GM12878 (cell line): Measurements from ENCODE around the gene C1QC. TPM values are rescaled to one million over a fixed set of nuclear protein-coding genes. Genes with fewer than 3 reads are reported as not detected.

Source experiments
- ATAC-seq: fragments of 200-7000 bp; cut with Tn5 transposase; 3 replicates; pipeline ENCODE4 v1.9.1; 2020; ENCODE audit warnings: mild to moderate bottlenecking, moderate library complexity
- BruUV-seq: library from RNA; stranded (reverse); fragments of 400-500 nt; replicated peaks from 2 replicates; lab custom pipeline; 2021; lab: Mats Ljungman, UMichigan
- CTCF ChIA-PET: fragments of 300-600 bp; sonication (Branson Sonifier 250); formaldehyde crosslinking; extraction: SDS; loops from one replicate; lab custom pipeline; 2021; ENCODE audit warnings: inconsistent platforms; lab: Yijun Ruan, JAX
- POLR2A ChIA-PET: fragments of 350-600 bp; formaldehyde crosslinking; extraction: SDS; loops from one replicate; lab custom pipeline; 2021; ENCODE audit warnings: inconsistent platforms; lab: Charles Lee
- RAD21 ChIA-PET: fragments of 300-600 bp; sonication (Branson Sonifier 250); formaldehyde crosslinking; loops from one replicate; lab custom pipeline; 2023; ENCODE audit warnings: antibody characterized with exemption; ENCODE audit not compliant: unreplicated experiment; lab: Charles Lee
- SMC1A ChIA-PET: fragments of 300-600 bp; sonication (Branson Sonifier 250); formaldehyde crosslinking; loops from one replicate; lab custom pipeline; 2023; ENCODE audit not compliant: unreplicated experiment, uncharacterized antibody; lab: Charles Lee
- DNase-seq: peaks from one replicate; pipeline ENCODE4 v3.0.0-alpha.2; 2011; ENCODE audit warnings: low read depth, low spot score
- FAIRE-seq: peaks from 3 replicates; lab custom pipeline; 2011; peaks lifted over from hg19 to GRCh38; lab: Jason Lieb, UNC
- H2AFZ ChIP-seq: 2 replicates; pipeline ENCODE4 v1.6.0; 2011; ENCODE audit warnings: low read depth, low read length, control low read depth; ENCODE audit not compliant: control insufficient read depth
- H3K27ac ChIP-seq: 2 replicates; pipeline ENCODE4 v1.5.1; 2011; ENCODE audit warnings: control low read depth; ENCODE audit not compliant: control insufficient read depth, insufficient read depth
- H3K27me3 ChIP-seq, 2 experiments: replicated peaks in 1 of 2; 2 replicates each; pipeline versions ENCODE4 v1.6.0 to v1.6.1; 2011; ENCODE audit warnings: low read length in 1 of 2; ENCODE audit not compliant: control insufficient read depth in 2 of 2, insufficient read depth in 2 of 2
- H3K36me3 ChIP-seq, 2 experiments: 2 replicates each; pipeline ENCODE4 v1.5.1; 2011; ENCODE audit warnings: low read length in 1 of 2; ENCODE audit not compliant: control insufficient read depth in 2 of 2, insufficient read depth in 2 of 2
- H3K4me1 ChIP-seq: 2 replicates; pipeline ENCODE4 v1.6.1; 2011; ENCODE audit warnings: mild to moderate bottlenecking, low read length, moderate library complexity, mixed read lengths; ENCODE audit not compliant: control insufficient read depth, insufficient read depth
- H3K4me2 ChIP-seq: 2 replicates; pipeline ENCODE4 v1.6.0; 2011; ENCODE audit warnings: control low read depth; ENCODE audit not compliant: control insufficient read depth, insufficient read depth
- H3K4me3 ChIP-seq: fragments of 200-600 bp; sonication (generic); 2 replicates; pipeline ENCODE4 v1.5.1; 2016
- H3K79me2 ChIP-seq: 2 replicates; pipeline ENCODE4 v1.6.0; 2011; ENCODE audit warnings: low read length; ENCODE audit not compliant: control insufficient read depth, insufficient read depth
- H3K9ac ChIP-seq: 2 replicates; pipeline ENCODE4 v1.8.0; 2011; ENCODE audit warnings: low read length, control low read depth, mixed read lengths; ENCODE audit not compliant: control insufficient read depth, insufficient read depth
- H3K9me3 ChIP-seq: replicated peaks from 3 replicates; pipeline ENCODE4 v1.5.1; 2011; ENCODE audit warnings: mild to moderate bottlenecking, low read length; ENCODE audit not compliant: control insufficient read depth, insufficient read depth
- H4K20me1 ChIP-seq: 2 replicates; pipeline ENCODE4 v1.6.0; 2011; ENCODE audit not compliant: control insufficient read depth, insufficient read depth
- CHD1 ChIP-seq: IDR thresholded peaks from 2 replicates; pipeline ENCODE4 v1.6.1; 2012; ENCODE audit warnings: low read depth, low read length, improper control_type of control experiment
- ETV6 ChIP-seq, 2 experiments: fragments of 450-650 bp in 1 of 2; IDR thresholded peaks in 1 of 2; conservative IDR thresholded peaks in 1 of 2; 2 replicates each; pipeline ENCODE4 v1.6.1; 2014; ENCODE audit warnings: antibody characterized with exemption in 1 of 2, borderline replicate concordance in 1 of 2, low read depth in 1 of 2, mild to moderate bottlenecking in 1 of 2, moderate library complexity in 1 of 2
- EZH2 ChIP-seq: IDR thresholded peaks from 2 replicates; pipeline ENCODE4 v1.6.1; 2012; ENCODE audit warnings: low read depth, mild to moderate bottlenecking, control low read depth, inconsistent platforms, low read length, borderline replicate concordance; ENCODE audit not compliant: control insufficient read depth
- JUNB ChIP-seq: IDR thresholded peaks from 2 replicates; pipeline ENCODE4 v1.6.1; 2016; ENCODE audit warnings: antibody characterized with exemption, mild to moderate bottlenecking
- RELA ChIP-seq: fragments of 450-650 bp; IDR thresholded peaks from 2 replicates; pipeline ENCODE4 v1.8.0; 2014; ENCODE audit warnings: borderline replicate concordance; ENCODE audit not compliant: partially characterized antibody
- STAT1 ChIP-seq: fragments of 450-650 bp; conservative IDR thresholded peaks from 2 replicates; pipeline ENCODE4 v1.6.1; 2014; ENCODE audit warnings: antibody characterized with exemption, mild to moderate bottlenecking
- TARDBP ChIP-seq: IDR thresholded peaks from 2 replicates; pipeline ENCODE4 v1.6.1; 2016; ENCODE audit warnings: borderline replicate concordance
- TCF3 ChIP-seq: IDR thresholded peaks from 2 replicates; pipeline ENCODE4 v1.6.1; 2012; ENCODE audit warnings: low read depth, mild to moderate bottlenecking, low read length, borderline replicate concordance; ENCODE audit not compliant: insufficient read depth
- whole genome bisulfite sequencing: methylation state at CpG from one replicate; pipeline ENCODE4 v1.1.6; 2016; ENCODE audit warnings: low lambda C conversion rate; ENCODE audit not compliant: insufficient replicate concordance, insufficient coverage; ENCODE audit errors: missing lambda C conversion rate; 5-methylcytosine and 5-hydroxymethylcytosine counted together
- in situ Hi-C: fragments of 300-500 bp; cut with MboI; formaldehyde crosslinking; loops from 9 replicates; pipeline ENCODE4 v1.14.3; 2018; ENCODE audit warnings: mixed read lengths
- intact Hi-C: fragments of 100-400 bp; cut with micrococcal nuclease; formaldehyde crosslinking; loops from one replicate; pipeline ENCODE4 v1.14.2; 2022; ENCODE audit not compliant: unreplicated experiment
- polyA plus RNA-seq, 11 experiments: library from polyadenylated mRNA; depleted of rRNA in 4 of 11; unstranded in 6 of 11; stranded (reverse) in 5 of 11; fragments of >200 nt; fragmentation: Nextera tagmentation in 4 of 11; fragmentation: Illumina TruSeq in 1 of 11; extraction: Ambion mirVana in 4 of 11; extraction: Trizol in 1 of 11; gene quantifications; 1 replicate in 1 of 11; 2 replicates in 10 of 11; pipeline versions ENCODE4 v1.2.1 to v1.2.3, GENCODE V29; 2011 to 2016; ENCODE audit warnings: inconsistent platforms in 2 of 11, missing spikeins in 2 of 11, low read depth in 1 of 11
- total RNA-seq, 4 experiments: library from RNA; depleted of rRNA in 3 of 4; stranded (reverse); fragments of >200 nt in 3 of 4; fragmentation: Illumina TruSeq in 1 of 4; extraction: Trizol in 1 of 4; gene quantifications; 2 replicates each; pipeline versions ENCODE4 v1.2.1 to v1.2.3, GENCODE V29; 2013 to 2021
- TF ChIP-seq, protein P1 (sequence below): fragments of 450-650 bp; formaldehyde crosslinking; IDR thresholded peaks from 2 replicates; pipeline ENCODE4 v1.4.0; 2020; ENCODE audit warnings: mild to moderate bottlenecking, moderate library complexity
- TF ChIP-seq, protein P2 (sequence below): IDR thresholded peaks from 2 replicates; pipeline ENCODE4 v1.6.1; 2012; ENCODE audit warnings: mild to moderate bottlenecking, low read depth, low read length
- TF ChIP-seq, protein P3 (sequence below): fragments of 450-650 bp; formaldehyde crosslinking; IDR thresholded peaks from 2 replicates; pipeline ENCODE4 v1.5.0; 2022; ENCODE audit warnings: mild to moderate bottlenecking, missing genetic modification characterization

Gene C1QC
- total and polyA plus RNA-seq, 10 of the 15 experiments (the other 5 are each of a cell fraction or from before 2014, with no cell fraction given) = 0.74 TPM; not detected in 9

DNA sequence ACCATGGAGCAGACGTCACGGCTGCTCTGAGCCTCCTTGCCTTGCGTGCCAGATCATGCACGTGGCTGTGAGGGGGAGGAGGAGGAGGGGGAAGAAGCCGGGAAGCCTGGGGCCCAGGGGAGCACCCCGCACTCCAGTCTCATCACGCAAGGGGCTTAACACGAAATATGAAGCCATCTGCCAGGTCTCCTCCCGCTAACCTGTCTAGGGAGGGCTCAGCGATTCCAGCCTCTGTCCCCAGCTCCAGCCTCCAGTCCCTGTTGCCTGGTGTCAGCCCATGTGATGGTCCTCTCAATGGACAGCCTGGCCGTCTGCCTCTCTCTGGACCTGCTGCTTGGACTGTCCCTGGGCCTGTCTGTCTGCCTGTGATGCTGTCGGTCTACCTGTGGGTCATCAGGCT, 29.5 kb upstream of the C1QC start (continued):
- TF ChIP-seq ETV6 (conservative IDR thresholded peaks at IDR 0.05 in 1 of 2, IDR thresholded peaks at IDR 0.05 in 1 of 2; ENCODE audit: borderline replicate concordance in 1 of 2, low read depth in 1 of 2) (no peak), STAT1 (no peak)

DNA sequence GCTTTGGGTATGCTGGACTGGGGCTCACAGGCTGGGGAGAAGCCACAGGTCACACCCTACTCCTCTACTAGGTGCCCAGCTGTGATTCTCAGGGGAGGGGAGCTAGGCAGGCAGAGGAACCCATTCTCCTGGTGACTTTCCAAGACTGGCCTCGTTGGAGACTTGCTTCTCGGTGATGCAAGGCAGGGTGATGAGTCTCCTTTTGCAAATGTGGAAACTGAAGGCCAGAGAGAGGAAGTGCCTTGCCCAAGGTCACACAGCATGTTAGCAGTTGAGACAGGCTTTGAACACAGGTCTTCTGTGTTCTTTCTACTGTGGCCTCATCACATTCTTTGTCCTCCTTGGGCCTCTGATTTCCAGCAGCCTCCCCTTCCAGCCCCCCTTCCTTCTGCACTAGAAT, 27.5 kb upstream of the C1QC start:
- ChIA-PET RAD21 (no interaction called here), CTCF (no interaction called here), SMC1A (no interaction called here), POLR2A (no interaction called here)
- no peak overlapping the region for H2AFZ ChIP-seq
- H3K4me3 ChIP-seq = no peak overlapping the region
- in situ Hi-C loops = no loop called here
- DNase-seq (no peak), ATAC-seq (no peak), FAIRE-seq (no peak)
- H3K79me2 ChIP-seq = no peaks in the 10 kb centered on the region
- H3K27ac ChIP-seq = no peak overlapping the region
- peaks cover 0 to 3% of the 10 kb centered on the region in 2 experiments; a peak in 3 of 4 replicates for H3K27me3 ChIP-seq
- no peaks in the 10 kb centered on the region; the same call in 1 of the 2 replicates for H4K20me1 ChIP-seq
- no peaks in the 10 kb centered on the region for H3K9me3 ChIP-seq
- H3K4me1 ChIP-seq = no peaks in the 10 kb centered on the region
- BruUV-seq = no TSS peak
- no peak overlapping the region for H3K9ac ChIP-seq
- 0% methylated on average over 2 of the region's 2 CpGs for WGBS
- intact Hi-C loops = no loop called here
- no peaks in the 10 kb centered on the region for H3K36me3 ChIP-seq
- H3K4me2 ChIP-seq = no peak overlapping the region
- TF ChIP-seq TARDBP (no peak), CHD1 (no peak), TCF3 (no peak), JUNB (no peak), RELA (no peak), EZH2 (no peak)
- TF ChIP-seq, protein P1, sequence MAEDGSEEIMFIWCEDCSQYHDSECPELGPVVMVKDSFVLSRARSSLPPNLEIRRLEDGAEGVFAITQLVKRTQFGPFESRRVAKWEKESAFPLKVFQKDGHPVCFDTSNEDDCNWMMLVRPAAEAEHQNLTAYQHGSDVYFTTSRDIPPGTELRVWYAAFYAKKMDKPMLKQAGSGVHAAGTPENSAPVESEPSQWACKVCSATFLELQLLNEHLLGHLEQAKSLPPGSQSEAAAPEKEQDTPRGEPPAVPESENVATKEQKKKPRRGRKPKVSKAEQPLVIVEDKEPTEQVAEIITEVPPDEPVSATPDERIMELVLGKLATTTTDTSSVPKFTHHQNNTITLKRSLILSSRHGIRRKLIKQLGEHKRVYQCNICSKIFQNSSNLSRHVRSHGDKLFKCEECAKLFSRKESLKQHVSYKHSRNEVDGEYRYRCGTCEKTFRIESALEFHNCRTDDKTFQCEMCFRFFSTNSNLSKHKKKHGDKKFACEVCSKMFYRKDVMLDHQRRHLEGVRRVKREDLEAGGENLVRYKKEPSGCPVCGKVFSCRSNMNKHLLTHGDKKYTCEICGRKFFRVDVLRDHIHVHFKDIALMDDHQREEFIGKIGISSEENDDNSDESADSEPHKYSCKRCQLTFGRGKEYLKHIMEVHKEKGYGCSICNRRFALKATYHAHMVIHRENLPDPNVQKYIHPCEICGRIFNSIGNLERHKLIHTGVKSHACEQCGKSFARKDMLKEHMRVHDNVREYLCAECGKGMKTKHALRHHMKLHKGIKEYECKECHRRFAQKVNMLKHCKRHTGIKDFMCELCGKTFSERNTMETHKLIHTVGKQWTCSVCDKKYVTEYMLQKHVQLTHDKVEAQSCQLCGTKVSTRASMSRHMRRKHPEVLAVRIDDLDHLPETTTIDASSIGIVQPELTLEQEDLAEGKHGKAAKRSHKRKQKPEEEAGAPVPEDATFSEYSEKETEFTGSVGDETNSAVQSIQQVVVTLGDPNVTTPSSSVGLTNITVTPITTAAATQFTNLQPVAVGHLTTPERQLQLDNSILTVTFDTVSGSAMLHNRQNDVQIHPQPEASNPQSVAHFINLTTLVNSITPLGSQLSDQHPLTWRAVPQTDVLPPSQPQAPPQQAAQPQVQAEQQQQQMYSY (CRISPR knock-in tag) = no peak
- TF ChIP-seq, protein P2, sequence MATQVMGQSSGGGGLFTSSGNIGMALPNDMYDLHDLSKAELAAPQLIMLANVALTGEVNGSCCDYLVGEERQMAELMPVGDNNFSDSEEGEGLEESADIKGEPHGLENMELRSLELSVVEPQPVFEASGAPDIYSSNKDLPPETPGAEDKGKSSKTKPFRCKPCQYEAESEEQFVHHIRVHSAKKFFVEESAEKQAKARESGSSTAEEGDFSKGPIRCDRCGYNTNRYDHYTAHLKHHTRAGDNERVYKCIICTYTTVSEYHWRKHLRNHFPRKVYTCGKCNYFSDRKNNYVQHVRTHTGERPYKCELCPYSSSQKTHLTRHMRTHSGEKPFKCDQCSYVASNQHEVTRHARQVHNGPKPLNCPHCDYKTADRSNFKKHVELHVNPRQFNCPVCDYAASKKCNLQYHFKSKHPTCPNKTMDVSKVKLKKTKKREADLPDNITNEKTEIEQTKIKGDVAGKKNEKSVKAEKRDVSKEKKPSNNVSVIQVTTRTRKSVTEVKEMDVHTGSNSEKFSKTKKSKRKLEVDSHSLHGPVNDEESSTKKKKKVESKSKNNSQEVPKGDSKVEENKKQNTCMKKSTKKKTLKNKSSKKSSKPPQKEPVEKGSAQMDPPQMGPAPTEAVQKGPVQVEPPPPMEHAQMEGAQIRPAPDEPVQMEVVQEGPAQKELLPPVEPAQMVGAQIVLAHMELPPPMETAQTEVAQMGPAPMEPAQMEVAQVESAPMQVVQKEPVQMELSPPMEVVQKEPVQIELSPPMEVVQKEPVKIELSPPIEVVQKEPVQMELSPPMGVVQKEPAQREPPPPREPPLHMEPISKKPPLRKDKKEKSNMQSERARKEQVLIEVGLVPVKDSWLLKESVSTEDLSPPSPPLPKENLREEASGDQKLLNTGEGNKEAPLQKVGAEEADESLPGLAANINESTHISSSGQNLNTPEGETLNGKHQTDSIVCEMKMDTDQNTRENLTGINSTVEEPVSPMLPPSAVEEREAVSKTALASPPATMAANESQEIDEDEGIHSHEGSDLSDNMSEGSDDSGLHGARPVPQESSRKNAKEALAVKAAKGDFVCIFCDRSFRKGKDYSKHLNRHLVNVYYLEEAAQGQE = no peak
- TF ChIP-seq, protein P3, sequence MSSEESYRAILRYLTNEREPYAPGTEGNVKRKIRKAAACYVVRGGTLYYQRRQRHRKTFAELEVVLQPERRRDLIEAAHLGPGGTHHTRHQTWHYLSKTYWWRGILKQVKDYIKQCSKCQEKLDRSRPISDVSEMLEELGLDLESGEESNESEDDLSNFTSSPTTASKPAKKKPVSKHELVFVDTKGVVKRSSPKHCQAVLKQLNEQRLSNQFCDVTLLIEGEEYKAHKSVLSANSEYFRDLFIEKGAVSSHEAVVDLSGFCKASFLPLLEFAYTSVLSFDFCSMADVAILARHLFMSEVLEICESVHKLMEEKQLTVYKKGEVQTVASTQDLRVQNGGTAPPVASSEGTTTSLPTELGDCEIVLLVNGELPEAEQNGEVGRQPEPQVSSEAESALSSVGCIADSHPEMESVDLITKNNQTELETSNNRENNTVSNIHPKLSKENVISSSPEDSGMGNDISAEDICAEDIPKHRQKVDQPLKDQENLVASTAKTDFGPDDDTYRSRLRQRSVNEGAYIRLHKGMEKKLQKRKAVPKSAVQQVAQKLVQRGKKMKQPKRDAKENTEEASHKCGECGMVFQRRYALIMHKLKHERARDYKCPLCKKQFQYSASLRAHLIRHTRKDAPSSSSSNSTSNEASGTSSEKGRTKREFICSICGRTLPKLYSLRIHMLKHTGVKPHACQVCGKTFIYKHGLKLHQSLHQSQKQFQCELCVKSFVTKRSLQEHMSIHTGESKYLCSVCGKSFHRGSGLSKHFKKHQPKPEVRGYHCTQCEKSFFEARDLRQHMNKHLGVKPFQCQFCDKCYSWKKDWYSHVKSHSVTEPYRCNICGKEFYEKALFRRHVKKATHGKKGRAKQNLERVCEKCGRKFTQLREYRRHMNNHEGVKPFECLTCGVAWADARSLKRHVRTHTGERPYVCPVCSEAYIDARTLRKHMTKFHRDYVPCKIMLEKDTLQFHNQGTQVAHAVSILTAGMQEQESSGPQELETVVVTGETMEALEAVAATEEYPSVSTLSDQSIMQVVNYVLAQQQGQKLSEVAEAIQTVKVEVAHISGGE (CRISPR knock-in tag) = no peak
